ENCODE data around the gene NKIRAS2.

The NKIRAS2 gene

GRCh38 chr17:42039794-42040763, 20.2 kb downstream of the NKIRAS2 start:
- no peak for FAIRE-seq
- no peak for DNase-seq (ENCODE audit: insufficient read length, low spot score)
- TF ChIP-seq CTCF (IDR thresholded peaks at IDR 0.05; ENCODE audit: insufficient read depth, missing control alignments): no peak

DNA sequence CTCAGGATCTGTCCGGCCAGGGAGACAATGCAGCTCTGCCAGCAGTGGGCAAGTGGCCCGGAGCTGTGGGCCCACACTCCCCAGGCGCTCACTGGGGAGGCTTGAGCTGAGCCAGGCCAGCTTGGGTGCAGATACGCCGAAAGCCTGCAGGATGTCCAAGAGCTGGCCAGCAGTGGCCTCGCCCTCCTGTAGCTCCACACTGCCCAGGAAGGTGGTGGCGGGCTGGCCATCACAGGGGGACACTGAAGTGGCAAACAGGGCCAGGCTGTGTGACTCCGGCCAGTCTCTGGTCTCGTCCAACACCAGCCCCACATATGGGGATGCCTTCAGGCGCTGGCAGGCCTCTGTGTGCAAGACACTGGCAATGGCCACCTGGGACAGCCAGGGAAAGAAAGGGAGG, 20.9 kb downstream of the NKIRAS2 start:
- no peak for TF ChIP-seq CTCF (IDR thresholded peaks at IDR 0.05; ENCODE audit: insufficient read depth, missing control alignments)
- FAIRE-seq (no peak), DNase-seq (ENCODE audit: insufficient read length, low spot score) (no peak)

DNA sequence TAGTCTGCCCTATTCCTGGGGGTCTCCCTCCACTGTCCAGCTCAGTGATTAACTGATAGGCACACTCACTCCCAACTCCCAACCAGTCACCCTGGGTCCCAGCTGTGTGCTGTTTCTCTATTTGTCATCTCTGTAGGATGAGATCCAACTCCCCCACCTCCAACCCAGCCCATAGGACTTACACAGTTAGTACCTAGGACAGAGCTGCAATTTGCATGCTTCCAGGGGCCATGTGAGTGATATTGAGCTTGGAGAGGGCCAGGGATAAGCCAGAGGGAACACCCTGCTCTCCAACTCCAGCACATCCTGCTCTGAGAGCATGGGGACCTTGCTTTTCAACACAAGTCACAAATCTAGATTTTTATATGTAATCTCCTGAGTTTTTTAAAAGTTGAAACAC, 21.7 kb downstream of the NKIRAS2 start:
- no peak for DNase-seq (ENCODE audit: insufficient read length, low spot score)
- no peak for TF ChIP-seq CTCF (IDR thresholded peaks at IDR 0.05; ENCODE audit: insufficient read depth, missing control alignments)
- no peak for FAIRE-seq

DNA sequence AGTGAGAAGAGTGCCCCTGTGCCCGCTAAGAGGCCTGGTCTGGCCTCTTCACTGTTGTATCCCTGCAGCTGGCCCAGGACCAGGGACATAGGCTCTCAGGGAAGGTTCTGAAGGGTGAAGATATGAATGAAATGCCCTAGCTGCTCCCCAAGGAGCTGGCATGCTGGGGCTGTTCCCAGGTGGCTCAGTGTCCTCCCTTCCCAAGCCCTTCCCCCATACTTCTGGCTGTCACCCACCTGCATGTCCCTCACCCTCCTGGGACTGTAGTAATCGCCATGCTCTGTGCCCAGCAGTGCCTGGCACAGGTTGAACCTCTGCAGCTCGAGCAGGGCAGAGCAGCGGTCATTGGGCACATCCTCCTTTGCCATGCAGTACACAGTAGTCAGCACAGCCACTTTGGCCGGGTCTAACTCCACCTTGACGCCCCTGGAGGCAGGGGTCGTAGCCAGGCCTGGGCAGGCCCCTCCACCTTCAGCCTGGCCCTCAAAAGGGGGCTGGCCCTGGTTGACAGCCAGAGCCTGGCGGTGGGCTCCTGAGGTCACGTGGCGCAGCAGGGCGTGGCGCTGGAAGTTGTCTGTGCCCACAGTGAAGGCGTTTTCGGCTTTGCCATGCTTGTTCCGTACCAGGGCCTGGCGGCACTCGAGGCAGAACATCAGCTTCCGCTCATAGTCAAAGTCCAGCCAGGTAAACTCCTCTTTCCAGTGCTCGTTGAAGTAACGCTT, 22.9 kb downstream of the NKIRAS2 start:
- no peak for DNase-seq (ENCODE audit: insufficient read length, low spot score)
- no peak for FAIRE-seq
- no peak for TF ChIP-seq CTCF (IDR thresholded peaks at IDR 0.05; ENCODE audit: insufficient read depth, missing control alignments)

- TF ChIP-seq CTCF (IDR thresholded peaks at IDR 0.05; ENCODE audit: insufficient read depth, missing control alignments): no peak
- FAIRE-seq: no peak
Measured at GRCh38 chr17:42045719-42046118, 25.8 kb downstream of the NKIRAS2 start.

GRCh38 chr17:42047343-42047742, 27.5 kb downstream of the NKIRAS2 start:
- DNase-seq (ENCODE audit: insufficient read length, low spot score) (no peak), FAIRE-seq (no peak)
- TF ChIP-seq CTCF (IDR thresholded peaks at IDR 0.05; ENCODE audit: insufficient read depth, missing control alignments): no peak

More at GRCh38 chr17:42045719-42046118, 25.8 kb downstream of the NKIRAS2 start:
- no peak for DNase-seq (ENCODE audit: insufficient read length, low spot score)
